Middle frontal gyrus (tissue), 1 donor: ENCODE measurements around the gene TMEM95.
"Not testable (repeated sequence)": the region's sequence is repeated elsewhere in the genome, so short reads cannot be mapped to it uniquely, and the experiment has no call there.

Experiments used
- DNase-seq: peaks from one replicate; pipeline ENCODE4 v3.0.0-alpha.2; 2015; ENCODE audit warnings: low spot score; ENCODE audit errors: extremely low spot score

The TMEM95 gene

DNA sequence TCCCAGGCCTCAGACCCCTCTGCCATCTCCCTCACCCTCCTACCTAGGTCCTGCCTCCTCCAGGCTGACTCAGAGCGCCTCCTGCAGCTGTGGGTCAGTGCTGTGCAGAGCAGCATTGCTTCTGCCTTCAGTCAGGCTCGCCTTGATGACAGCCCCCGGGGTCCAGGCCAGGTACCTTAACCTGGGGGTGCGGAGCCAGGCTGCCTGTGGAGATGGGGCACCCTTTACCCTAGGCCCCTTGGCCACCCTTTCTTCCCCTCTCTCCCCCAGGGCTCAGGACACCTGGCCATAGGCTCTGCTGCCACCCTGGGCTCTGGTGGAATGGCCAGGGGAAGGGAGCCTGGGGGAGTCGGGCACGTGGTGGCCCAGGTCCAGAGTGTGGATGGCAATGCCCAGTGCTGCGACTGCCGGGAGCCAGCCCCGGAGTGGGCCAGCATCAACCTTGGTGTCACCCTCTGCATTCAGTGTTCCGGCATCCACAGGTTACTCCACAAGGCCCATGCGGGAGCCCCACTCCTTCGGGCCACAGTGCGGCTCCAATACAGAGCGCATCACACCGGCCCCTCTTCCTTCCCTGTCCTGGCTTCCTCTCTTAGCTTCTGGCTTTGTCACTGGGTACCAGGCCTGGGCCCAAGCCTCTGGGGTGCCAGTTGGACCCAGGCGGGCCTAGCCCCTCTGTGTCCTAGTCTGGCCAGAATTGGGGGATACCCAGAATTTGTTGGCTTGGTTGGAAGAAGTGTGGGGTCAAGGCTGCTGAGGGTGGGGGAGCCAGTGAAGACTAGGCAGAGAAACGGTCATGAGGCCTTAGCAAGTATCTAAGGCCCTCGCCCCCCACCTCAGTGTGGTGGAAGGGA, 8.0 kb upstream of the TMEM95 start:
- no peak for DNase-seq

DNA sequence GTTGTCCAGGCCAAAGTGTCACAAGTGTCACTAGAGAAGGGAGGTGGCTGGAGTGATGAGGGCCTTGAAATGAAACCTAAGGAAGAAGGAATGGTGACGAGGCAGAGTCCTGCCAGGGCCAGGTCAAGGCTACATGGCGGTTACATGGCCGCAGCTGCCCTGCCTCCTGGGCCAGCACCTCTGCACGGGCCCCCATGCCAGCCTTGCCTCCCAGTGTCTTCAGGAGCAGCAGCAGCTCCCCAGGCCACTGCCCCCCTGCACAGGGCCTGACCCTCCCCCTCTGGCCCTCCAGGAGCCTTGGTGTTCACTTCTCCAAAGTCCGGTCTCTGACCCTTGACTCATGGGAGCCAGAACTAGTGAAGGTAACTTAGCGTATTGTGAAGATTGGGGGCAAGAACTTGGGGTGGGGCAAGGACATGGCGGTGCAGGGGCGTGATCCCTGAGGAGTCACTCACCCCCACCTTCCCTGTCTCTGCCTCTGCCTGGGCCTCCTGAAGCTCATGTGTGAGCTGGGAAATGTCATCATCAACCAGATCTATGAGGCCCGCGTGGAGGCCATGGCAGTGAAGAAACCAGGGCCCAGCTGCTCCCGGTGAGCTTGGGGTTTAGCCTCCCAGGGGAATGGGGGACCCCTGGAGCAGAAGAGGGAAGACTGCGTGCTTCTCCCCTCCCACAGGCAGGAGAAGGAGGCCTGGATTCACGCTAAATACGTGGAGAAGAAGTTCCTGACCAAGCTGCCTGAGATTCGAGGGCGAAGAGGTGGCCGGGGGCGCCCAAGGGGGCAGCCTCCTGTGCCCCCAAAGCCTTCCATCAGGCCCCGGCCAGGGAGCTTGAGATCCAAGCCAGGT, 7.1 kb upstream of the TMEM95 start:
- DNase-seq, result no peak

DNA sequence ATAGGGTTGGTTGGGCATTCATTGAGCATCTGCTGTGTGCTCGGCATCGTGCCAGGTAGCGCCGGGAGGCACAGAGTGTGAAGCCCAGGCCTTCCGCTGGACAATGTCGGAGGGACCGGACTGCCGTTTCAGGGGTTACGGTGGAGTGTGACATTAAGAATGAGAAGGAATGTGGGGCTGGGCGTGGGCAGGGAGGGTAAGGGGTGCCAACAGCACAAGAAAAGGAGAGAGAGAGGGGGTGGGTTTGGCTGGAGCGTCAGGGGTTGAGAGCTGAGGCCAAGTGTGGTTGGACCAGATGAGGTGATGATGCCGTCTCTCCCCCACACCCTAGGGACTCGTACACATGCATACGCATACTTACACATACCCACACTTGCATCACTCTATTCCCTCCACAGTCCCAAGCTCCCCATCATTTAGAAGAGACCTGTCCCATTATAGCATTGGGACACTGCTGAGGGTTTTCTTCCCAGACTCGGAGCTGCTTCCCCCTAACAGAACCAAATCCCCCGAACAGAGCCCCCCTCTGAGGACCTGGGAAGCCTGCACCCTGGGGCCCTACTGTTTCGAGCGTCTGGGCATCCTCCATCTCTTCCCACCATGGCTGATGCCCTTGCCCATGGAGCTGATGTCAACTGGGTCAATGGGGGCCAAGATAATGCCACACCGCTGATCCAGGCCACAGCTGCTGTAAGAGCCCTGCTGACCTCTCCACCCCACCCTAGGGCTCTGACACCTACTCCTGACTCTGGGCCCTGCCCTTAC, 6.3 kb upstream of the TMEM95 start:
- DNase-seq, result no peak

DNA sequence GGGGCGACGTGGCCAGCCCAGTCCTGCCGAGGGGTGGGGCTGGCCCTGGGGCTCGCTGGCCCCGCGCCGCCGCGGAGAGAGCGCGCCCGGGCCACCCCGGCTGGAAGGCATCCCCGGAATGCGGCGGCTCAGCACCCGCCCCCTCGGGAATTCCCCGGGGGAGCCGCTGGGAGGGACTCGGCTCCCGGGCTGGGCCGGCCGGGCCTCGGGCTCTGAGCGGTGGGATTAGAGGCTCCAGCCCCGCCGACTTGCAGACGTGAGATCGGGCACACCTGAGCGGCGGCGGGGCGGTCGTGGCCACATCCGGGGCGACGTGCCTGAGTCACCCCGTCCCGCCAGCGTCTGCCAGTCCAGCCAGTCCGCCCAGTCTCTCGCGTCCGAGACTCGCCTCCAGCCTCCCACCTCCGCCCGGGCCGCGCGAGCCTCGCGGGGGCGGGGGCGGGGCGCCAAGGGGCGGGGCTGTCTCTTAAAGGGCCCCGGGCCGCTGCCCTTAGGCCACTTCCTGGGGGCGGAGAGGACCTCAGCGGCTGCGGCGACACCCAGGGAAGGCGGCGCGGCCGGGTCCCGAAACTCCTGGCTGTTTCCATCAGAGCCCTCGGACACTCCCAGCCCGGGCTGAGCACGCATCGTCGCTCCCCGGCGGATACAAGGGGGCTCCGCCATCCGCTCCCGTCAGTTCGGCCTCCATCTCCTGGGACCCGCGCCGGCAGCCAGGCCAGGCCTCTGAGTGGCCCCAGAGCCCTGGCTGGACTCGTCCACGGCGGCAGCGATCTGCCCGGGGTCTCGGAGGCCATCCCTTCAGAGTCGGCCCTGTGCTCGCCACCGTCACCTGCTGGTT, 3.1 kb upstream of the TMEM95 start, which contains the start of gene KCTD11:
TSS of gene KCTD11 (plus strand) at position 498 of the 838 bp plus-strand sequence.
- DNase-seq, result peak; percentile 43

DNA sequence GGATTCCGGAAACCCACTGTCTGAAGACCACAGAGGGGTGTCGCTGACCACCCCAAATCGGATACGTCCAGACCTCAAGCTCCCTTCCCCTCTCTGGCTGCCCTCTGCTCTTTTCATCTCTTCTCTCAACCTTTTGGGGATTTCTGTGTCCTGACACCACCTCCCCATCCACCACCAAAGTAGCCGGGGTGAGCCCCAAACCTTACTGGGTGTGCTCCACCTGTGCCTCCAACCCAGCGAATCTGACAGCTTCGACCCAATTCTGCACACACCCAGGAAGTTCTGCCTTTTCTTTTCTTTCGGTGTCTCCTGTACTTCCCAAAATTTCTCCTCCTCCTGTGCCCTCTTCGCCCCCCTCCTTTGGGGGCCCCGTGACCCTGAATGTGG, 2.5 kb upstream of the TMEM95 start:
- DNase-seq, result no peak

DNA sequence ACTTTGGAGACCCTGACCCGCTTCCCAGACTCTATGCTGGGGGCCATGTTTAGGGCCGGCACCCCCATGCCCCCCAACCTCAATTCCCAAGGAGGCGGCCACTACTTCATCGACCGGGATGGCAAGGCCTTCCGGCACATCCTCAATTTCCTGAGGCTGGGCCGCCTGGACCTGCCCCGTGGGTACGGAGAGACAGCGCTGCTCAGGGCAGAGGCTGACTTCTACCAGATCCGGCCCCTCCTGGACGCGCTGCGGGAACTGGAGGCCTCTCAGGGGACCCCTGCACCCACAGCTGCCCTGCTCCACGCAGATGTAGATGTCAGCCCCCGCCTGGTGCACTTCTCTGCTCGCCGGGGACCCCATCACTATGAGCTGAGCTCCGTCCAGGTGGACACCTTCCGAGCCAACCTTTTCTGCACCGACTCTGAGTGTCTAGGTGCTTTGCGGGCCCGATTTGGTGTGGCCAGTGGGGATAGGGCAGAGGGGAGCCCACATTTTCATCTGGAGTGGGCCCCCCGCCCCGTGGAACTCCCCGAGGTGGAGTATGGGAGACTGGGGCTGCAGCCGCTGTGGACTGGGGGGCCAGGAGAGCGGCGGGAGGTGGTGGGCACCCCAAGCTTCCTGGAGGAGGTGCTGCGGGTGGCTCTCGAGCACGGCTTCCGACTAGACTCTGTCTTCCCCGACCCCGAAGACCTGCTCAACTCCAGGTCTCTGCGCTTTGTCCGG, 1.9 kb upstream of the TMEM95 start:
- DNase-seq, result no peak

DNA sequence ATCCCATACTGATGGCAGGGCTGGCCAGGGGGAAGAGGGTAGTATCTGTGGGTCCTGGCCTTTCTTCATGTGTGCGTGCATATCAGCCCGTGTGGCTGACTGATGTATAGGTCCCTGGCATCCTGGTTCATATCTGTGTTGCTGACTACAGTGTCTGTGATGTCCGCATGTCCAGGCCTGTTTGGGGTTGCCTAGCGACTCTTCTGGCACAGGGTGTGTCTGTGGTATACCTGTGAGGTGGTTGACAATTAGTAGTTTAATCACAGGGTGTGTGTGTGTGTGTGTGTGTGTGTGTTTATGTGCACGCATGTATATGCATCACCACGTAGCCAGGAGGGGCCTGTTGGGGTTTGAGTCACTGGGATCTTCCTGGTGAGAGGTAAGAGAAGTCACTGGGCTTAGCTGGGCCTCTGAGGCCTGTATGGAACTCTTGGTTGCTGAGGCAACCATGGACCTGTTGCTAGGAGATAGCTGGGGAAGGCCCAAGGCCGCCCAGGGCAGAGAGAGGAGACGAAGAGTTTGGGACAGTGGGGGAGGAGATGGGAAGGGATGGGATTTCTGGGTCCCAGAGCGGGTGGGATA, 603 bp upstream of the TMEM95 start:
- DNase-seq, result no peak

DNA sequence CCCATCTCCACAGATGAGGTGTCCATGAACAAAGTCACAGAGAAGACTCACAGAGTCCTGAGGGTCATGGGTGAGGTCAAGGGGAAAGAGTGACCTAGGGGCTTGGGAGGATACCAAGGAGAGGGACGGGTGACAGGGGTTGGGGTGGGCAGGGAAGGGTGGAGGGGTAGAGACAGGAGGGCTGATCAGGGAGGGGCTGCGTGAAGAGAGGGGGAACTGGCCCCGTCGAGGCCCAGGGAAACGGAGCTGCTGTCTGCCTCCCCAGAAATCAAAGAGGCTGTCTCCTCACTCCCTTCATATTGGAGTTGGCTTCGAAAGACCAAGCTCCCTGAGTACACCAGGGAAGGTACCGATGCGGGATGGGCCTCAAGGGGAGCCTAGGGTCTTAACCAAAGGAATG, 617 bp downstream of the TMEM95 start:
- no peak for DNase-seq

DNA sequence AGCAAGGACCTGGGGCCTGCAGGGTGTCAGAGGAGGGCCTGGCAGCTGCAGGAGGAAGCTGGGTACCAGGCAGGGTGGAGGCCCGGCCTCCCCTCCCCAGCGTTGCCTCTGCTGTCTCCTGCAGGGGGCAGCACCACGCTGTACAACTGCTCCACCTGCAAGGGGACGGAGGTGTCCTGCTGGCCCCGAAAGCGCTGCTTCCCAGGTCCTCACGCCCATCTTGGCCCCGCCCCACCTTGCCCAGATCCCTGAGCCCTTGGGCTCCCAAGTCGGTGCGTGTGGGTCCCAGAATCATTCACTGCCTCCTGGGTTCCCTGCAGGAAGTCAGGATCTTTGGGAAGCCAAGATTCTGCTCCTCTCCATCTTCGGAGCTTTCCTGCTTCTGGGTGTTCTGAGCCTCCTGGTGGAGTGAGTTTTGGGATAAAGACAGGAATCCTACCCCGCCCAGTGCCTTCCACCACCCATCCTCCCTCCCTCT, 1.2 kb downstream of the TMEM95 start:
- no peak for DNase-seq

DNA sequence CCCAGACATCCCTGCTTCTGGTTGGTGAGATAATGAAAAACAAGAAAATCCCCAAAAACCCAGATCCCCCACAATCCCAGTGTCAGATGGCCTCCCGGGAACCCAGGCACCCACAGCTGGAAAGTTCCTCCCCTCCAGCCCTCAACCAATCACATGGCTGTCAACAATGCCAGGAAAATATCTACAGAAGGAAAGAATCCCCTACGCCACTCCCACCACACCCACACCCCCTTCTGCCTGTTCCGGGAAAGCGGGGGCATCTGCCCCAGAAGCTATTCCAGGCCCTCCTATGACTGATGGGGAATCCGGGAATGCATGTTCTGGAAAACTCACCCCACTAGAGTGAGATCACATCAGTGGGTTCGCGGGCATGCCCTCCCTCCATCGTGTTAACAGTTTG, 1.8 kb downstream of the TMEM95 start:
- no peak for DNase-seq

DNA sequence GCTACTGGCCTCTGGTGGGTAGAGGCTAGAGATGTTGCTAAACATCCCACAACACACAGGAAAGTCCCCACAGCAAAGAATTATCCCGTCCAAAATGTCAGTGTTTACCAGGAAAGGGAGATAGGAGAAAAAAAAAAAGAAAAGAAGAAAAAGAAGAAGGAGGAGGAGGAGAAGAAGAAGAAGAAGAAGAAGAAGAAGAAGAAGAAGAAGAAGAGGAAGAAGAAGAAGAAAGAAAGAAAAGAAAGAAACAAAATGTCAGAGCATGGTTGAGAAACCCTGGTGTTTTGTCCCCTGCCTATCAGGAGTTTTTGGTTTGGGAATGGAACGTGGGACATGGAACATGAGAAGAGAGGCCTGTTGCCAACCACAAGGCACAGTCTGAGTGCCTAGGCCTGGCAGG, 2.4 kb downstream of the TMEM95 start:
- no peak for DNase-seq

DNA sequence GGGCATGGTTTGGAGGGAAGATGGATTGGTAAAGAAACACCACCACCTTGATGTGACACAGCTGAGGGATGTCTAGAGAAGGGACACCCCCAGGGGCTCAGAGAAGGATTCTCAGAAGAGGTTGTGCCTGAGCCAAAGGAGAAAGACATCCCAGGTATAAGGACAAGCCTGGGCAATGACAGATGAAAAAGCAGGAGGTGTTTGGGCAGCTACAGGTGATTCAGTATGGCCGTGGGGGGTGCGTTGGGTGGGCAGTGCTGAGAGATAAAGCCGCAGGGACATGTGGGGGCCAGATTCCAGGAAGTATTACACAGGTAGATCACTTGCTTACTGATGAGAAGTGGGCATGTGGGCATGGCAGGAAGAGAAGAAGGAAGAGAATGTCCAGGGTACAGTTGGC, 7.0 kb downstream of the TMEM95 start:
- DNase-seq, result no peak

DNA sequence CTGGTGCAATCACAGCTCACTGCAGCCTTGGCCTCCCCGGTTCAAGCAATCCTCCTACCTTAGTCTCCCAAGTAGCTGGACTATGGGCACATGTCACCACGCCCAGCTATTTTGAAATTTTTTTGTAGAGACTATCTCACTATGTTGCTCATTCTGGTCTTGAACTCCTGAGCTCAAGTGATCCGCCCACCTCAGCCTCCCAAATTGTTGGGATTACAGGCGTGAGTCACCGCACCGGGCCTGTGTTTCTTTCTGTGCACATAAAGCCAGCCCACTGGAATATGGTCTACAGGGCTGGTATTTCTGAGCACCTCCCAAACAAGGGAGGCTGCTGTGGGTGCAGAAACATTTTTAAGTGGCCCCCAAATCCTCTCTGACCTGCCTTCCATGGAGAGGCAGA, 8.4 kb downstream of the TMEM95 start:
- DNase-seq, result no peak

DNA sequence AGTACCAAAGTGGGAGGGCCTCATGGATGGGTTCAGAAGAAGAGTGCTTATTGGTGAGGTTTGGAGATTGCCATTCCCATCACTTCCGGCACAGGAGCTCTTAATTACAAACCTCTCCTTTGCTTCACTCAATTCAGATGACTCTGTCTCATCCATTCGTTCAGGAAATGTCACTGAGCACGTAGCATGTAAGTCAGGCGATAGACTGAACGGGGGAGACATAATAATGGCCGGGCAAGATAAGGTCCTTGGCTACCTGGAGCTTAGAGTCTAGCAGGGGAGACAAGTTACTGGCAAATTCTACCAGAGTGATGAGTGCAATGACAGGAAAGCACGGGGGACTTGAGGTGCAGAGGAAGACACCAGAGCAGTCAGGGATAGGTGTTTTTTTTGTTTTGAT, 11.0 kb downstream of the TMEM95 start:
- not testable (repeated sequence) for DNase-seq

DNA sequence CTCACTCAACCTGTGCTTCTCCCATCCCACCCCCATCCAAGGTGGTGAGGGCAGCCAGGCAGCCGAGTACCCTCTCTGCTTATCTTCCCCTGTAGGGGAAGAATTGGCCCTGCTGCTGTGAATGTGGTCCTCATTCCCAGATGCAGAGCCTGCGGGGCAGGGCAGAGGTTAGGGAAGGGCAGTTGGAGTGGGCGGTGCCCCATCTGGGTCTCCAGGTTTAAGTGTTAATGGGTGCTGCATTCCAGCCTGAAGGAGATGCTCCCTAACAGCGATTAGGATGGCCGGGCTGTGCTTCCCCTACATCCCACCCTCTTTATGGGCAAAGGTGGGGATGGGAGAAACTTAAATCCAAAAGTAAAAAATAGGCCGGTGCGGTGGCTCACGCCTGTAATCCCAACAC, 12.1 kb downstream of the TMEM95 start:
- no peak for DNase-seq

DNA sequence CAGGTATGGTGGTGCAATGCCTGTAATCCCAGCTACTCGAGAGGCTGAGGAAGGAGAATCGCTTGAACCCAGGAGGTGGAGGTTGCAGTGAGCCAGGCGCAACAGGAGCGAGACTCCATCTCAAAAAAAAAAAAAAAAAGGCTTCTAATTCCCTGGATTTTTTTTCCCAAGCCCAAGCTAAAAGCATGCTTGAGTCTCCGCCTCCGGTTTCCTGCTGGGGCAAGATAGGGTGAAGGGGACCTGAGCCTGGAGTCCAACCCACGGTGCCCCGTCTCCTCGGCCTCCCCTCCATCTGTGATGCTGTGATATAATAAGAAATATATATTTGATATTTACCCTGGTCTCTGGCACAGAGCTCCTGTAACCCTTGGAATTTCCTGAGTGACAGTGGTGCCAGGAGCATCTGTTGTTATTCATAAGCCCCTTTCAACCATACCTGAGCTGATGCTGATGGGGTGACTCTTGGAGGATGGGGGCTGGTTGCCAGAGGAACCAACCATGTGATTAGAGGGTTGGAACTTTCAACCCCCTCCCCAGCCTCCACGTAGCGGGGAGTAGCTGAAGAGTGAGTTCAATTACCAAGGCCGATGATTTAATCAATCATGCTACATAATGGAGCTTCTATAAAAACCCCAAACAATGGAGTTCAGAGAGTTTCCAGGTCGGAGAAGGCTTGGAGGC, 13.1 kb downstream of the TMEM95 start:
- DNase-seq, result no peak

DNA sequence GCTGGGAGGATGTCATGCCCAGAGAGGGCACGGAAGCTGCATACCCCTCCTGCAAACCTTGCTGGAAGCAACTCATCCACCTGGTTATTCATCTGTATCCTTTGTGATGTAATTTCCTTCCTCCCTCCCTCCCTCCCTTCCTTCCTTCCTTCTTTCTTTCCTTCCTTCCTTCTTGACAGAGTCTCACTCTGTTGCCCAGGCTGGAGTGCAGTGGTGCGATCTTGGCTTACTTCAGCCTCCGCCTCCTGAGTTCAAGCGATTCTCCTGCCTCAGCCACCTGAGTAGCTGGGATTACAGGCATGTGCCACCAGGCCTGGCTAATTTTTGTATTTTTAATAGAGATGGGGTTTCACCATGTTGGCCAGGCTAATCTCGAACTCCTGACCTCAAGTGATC, 13.6 kb downstream of the TMEM95 start:
- not testable (repeated sequence) for DNase-seq

DNA sequence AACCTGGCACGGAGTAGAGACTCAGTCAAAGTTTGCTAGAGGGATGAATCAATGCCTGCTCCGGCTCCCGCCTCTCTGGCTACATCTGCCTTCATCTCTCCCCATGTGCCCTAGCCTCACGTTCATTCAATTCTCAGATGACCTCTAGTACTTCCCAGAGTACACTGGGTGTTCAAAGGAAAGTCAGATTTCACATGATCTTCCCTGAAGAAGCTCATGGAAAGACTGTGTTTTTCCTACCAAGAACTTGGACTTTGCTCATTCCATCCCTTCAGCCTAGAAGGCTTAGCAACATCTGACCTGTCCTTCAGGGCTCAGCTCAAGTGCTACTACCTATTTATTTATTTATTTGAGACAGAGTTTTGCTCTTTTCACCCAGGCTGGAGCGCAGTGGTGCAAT, 14.9 kb downstream of the TMEM95 start:
- DNase-seq, result no peak

DNA sequence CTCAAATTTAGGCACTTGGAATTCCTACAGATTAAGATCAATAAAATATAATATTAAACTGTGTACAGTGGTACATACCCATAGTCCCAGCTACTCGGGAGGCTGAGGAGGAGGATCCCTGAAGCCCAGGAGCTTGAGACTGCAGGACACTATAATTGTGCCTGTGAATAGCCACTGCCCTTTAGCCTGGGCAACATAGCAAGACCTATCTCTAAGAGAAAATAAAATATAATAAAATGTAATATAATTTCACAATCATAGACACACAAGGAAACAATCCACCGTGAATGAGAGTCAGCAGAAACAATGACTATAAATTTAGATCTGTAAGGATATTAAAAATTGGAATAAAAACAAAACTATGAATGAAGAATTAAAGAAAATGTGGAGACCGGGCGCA, 15.9 kb downstream of the TMEM95 start:
- no peak for DNase-seq
